Activated naive CD8-positive, alpha-beta T cell treated with anti-CD3 and anti-CD28 coated beads, Interleukin-2, amount 10 ng/mL, durations not matched to agents 7 days and 5 days (primary cell): ENCODE measurements around the gene WDR20. TPM values are rescaled to one million over a fixed set of nuclear protein-coding genes. Genes with fewer than 3 reads are reported as not detected.

Experiments used
- ATAC-seq: fragments of 150-1000 bp; cut with Tn5 transposase; one replicate; pipeline ENCODE4 v1.10.0; 2021; ENCODE audit warnings: low read depth, moderate library complexity
- POLR2A ChIA-PET: fragments of 350-600 bp; sonication (Branson Sonifier 250); formaldehyde crosslinking; loops from one replicate; lab custom pipeline; 2021; ENCODE audit warnings: antibody characterized with exemption; lab: Charles Lee
- DNase-seq: peaks from one replicate; pipeline ENCODE4 v3.0.0; 2021
- H3K27ac Mint-ChIP-seq: one replicate; pipeline ENCODE4 v1.8.0; 2022; ENCODE audit warnings: mild to moderate bottlenecking, mixed read lengths
- H3K27me3 Mint-ChIP-seq: one replicate; pipeline ENCODE4 v1.8.0; 2022; ENCODE audit warnings: mild to moderate bottlenecking, moderate library complexity, mixed read lengths
- H3K36me3 Mint-ChIP-seq: one replicate; pipeline ENCODE4 v1.8.0; 2021; ENCODE audit warnings: mild to moderate bottlenecking, mixed read lengths
- H3K4me1 Mint-ChIP-seq: one replicate; pipeline ENCODE4 v1.8.0; 2021; ENCODE audit warnings: mixed read lengths
- H3K4me3 Mint-ChIP-seq: one replicate; pipeline ENCODE4 v1.8.0; 2022; ENCODE audit warnings: mild to moderate bottlenecking, moderate library complexity, mixed read lengths
- H3K9me3 Mint-ChIP-seq: one replicate; pipeline ENCODE4 v1.8.0; 2021; ENCODE audit warnings: mixed read lengths
- total RNA-seq, 2 experiments: library from RNA; stranded (reverse); gene quantifications; one replicate each; pipeline ENCODE4 v1.2.3, GENCODE V29; 2021

Gene WDR20
- total RNA-seq, 2 experiments from 2014 or later = 38.6 to 38.8 TPM

- Mint-ChIP-seq H3K27ac (no peak overlapping the region), H3K9me3 (no peaks in the 10 kb centered on the region), H3K4me3 (no peak overlapping the region), H3K27me3 (no peaks in the 10 kb centered on the region), H3K4me1 (peaks cover 44% of the 10 kb centered on the region), H3K36me3 (peaks cover 34% of the 10 kb centered on the region)
- POLR2A ChIA-PET = interaction anchor here (0.8 kb wide), 1 partner anchor 15 kb away, joined by 3 read pairs; no protein-coding TSS in a partner anchor
- ATAC-seq = no peak
- DNase-seq = no peak
These were observed 57.7 kb downstream of the WDR20 start for GRCh38 chr14:102197317-102197853.

- Mint-ChIP-seq H3K27me3 (no peaks in the 10 kb centered on the region), H3K4me3 (peak overlapping the region; percentile 49), H3K27ac (peak overlapping the region; percentile 39), H3K36me3 (peaks cover 35% of the 10 kb centered on the region), H3K4me1 (peaks cover 50% of the 10 kb centered on the region), H3K9me3 (no peaks in the 10 kb centered on the region)
- POLR2A ChIA-PET = no interaction called here
- peak; percentile 69 for ATAC-seq
- DNase-seq = no peak
These were observed 61.1 kb downstream of the WDR20 start for GRCh38 chr14:102200690-102201352.

- DNase-seq = no peak
- H3K4me1 Mint-ChIP-seq = peaks cover 48% of the 10 kb centered on the region
- peaks cover 31% of the 10 kb centered on the region for H3K36me3 Mint-ChIP-seq
- H3K4me3 Mint-ChIP-seq = peak overlapping the region; percentile 49
- no peaks in the 10 kb centered on the region for H3K27me3 Mint-ChIP-seq
- no peaks in the 10 kb centered on the region for H3K9me3 Mint-ChIP-seq
- peak overlapping the region; percentile 39 for H3K27ac Mint-ChIP-seq
- peak; percentile 23 for ATAC-seq
- POLR2A ChIA-PET = no interaction called here
These were observed 61.6 kb downstream of the WDR20 start for GRCh38 chr14:102201353-102201738.

GRCh38 chr14:102201776-102202175 lies 62.1 kb downstream of the WDR20 start:
- POLR2A ChIA-PET = interaction anchor here (0.7 kb wide), 1 partner anchor 51 kb away, joined by 4 read pairs; no protein-coding TSS in a partner anchor
- no peak for ATAC-seq
- DNase-seq = no peak

GRCh38 chr14:102202944-102203343 lies 63.2 kb downstream of the WDR20 start:
- ATAC-seq (no peak), DNase-seq (no peak)
- Mint-ChIP-seq H3K9me3 (no peaks in the 10 kb centered on the region), H3K4me1 (peaks cover 33% of the 10 kb centered on the region), H3K27me3 (no peaks in the 10 kb centered on the region), H3K27ac (no peak overlapping the region), H3K4me3 (no peak overlapping the region), H3K36me3 (peaks cover 21% of the 10 kb centered on the region)
- POLR2A ChIA-PET = no interaction called here

More at GRCh38 chr14:102201776-102202175, 62.1 kb downstream of the WDR20 start:
- peak overlapping the region; percentile 30 for H3K27ac Mint-ChIP-seq
- H3K4me3 Mint-ChIP-seq = no peak overlapping the region
- H3K4me1 Mint-ChIP-seq = peaks cover 44% of the 10 kb centered on the region
- H3K36me3 Mint-ChIP-seq = peaks cover 29% of the 10 kb centered on the region
- H3K27me3 Mint-ChIP-seq = no peaks in the 10 kb centered on the region
- no peaks in the 10 kb centered on the region for H3K9me3 Mint-ChIP-seq

GRCh38 chr14:102203382-102203781 lies 63.7 kb downstream of the WDR20 start:
- DNase-seq (no peak), ATAC-seq (no peak)
- H3K27ac Mint-ChIP-seq = no peak overlapping the region
- peaks cover 21% of the 10 kb centered on the region for H3K36me3 Mint-ChIP-seq
- H3K4me1 Mint-ChIP-seq = peaks cover 33% of the 10 kb centered on the region
- POLR2A ChIA-PET = no interaction called here
- H3K27me3 Mint-ChIP-seq = no peaks in the 10 kb centered on the region
- H3K4me3 Mint-ChIP-seq = no peak overlapping the region
- no peaks in the 10 kb centered on the region for H3K9me3 Mint-ChIP-seq

- Mint-ChIP-seq H3K27me3 (no peaks in the 10 kb centered on the region), H3K36me3 (peaks cover 20% of the 10 kb centered on the region), H3K9me3 (no peaks in the 10 kb centered on the region), H3K27ac (no peak overlapping the region), H3K4me1 (peaks cover 23% of the 10 kb centered on the region), H3K4me3 (no peak overlapping the region)
- POLR2A ChIA-PET = interaction anchor here (0.6 kb wide), 1 partner anchor 546 kb away, joined by 3 read pairs; no protein-coding TSS in a partner anchor
- no peak for ATAC-seq
- DNase-seq = no peak
These were observed 65.9 kb downstream of the WDR20 start for GRCh38 chr14:102205560-102205959.

- no peak for ATAC-seq
These were observed 67.2 kb downstream of the WDR20 start for GRCh38 chr14:102206918-102207317.

GRCh38 chr14:102207831-102208365 lies 68.2 kb downstream of the WDR20 start:
- Mint-ChIP-seq H3K36me3 (peaks cover 18% of the 10 kb centered on the region), H3K27ac (no peak overlapping the region)
- ATAC-seq = no peak

More at GRCh38 chr14:102206918-102207317, 67.2 kb downstream of the WDR20 start:
- H3K27ac Mint-ChIP-seq = no peak overlapping the region
- H3K4me3 Mint-ChIP-seq = no peak overlapping the region
- no peak for DNase-seq
- POLR2A ChIA-PET = no interaction called here
- no peaks in the 10 kb centered on the region for H3K9me3 Mint-ChIP-seq
- H3K36me3 Mint-ChIP-seq = peaks cover 18% of the 10 kb centered on the region
- peaks cover 10% of the 10 kb centered on the region for H3K4me1 Mint-ChIP-seq
- H3K27me3 Mint-ChIP-seq = no peaks in the 10 kb centered on the region

GRCh38 chr14:102208741-102209140 lies 69.0 kb downstream of the WDR20 start:
- POLR2A ChIA-PET = no interaction called here
- no peaks in the 10 kb centered on the region for H3K27me3 Mint-ChIP-seq
- peaks cover 17% of the 10 kb centered on the region for H3K36me3 Mint-ChIP-seq
- H3K4me1 Mint-ChIP-seq = peaks cover 9% of the 10 kb centered on the region
- H3K9me3 Mint-ChIP-seq = no peaks in the 10 kb centered on the region
- no peak for DNase-seq
- no peak overlapping the region for H3K4me3 Mint-ChIP-seq
- no peak for ATAC-seq
- H3K27ac Mint-ChIP-seq = no peak overlapping the region

More at GRCh38 chr14:102207831-102208365, 68.2 kb downstream of the WDR20 start:
- no peaks in the 10 kb centered on the region for H3K27me3 Mint-ChIP-seq
- no peaks in the 10 kb centered on the region for H3K9me3 Mint-ChIP-seq
- H3K4me3 Mint-ChIP-seq = no peak overlapping the region
- POLR2A ChIA-PET = no interaction called here
- no peak for DNase-seq
- peaks cover 9% of the 10 kb centered on the region for H3K4me1 Mint-ChIP-seq

- peaks cover 14% of the 10 kb centered on the region for H3K36me3 Mint-ChIP-seq
- no peak overlapping the region for H3K27ac Mint-ChIP-seq
- H3K4me3 Mint-ChIP-seq = no peak overlapping the region
- no peaks in the 10 kb centered on the region for H3K9me3 Mint-ChIP-seq
- POLR2A ChIA-PET = no interaction called here
- ATAC-seq = no peak
- H3K4me1 Mint-ChIP-seq = peaks cover 6% of the 10 kb centered on the region
- DNase-seq = no peak
- H3K27me3 Mint-ChIP-seq = no peaks in the 10 kb centered on the region
These were observed 69.7 kb downstream of the WDR20 start for GRCh38 chr14:102209224-102209966.

GRCh38 chr14:102210421-102211042 lies 70.8 kb downstream of the WDR20 start:
- POLR2A ChIA-PET = no interaction called here
- Mint-ChIP-seq H3K4me1 (peaks cover 2% of the 10 kb centered on the region), H3K36me3 (peaks cover 11% of the 10 kb centered on the region), H3K4me3 (no peak overlapping the region), H3K27me3 (no peaks in the 10 kb centered on the region), H3K27ac (no peak overlapping the region), H3K9me3 (no peaks in the 10 kb centered on the region)
- ATAC-seq (no peak), DNase-seq (no peak)

GRCh38 chr14:102211240-102211639 lies 71.5 kb downstream of the WDR20 start:
- ATAC-seq = no peak
- peaks cover 12% of the 10 kb centered on the region for H3K36me3 Mint-ChIP-seq
- no peak overlapping the region for H3K4me3 Mint-ChIP-seq
- H3K4me1 Mint-ChIP-seq = no peaks in the 10 kb centered on the region
- POLR2A ChIA-PET = no interaction called here
- no peaks in the 10 kb centered on the region for H3K9me3 Mint-ChIP-seq
- no peak for DNase-seq
- H3K27me3 Mint-ChIP-seq = no peaks in the 10 kb centered on the region
- no peak overlapping the region for H3K27ac Mint-ChIP-seq
